HG02642 (cell line): ENCODE measurements around the gene S1PR2.
A peak's percentile ranks its signal among the peaks of the same experiment; 100 is the strongest.
"Not testable (repeated sequence)": the region's sequence is repeated elsewhere in the genome, so short reads cannot be mapped to it uniquely, and the experiment has no call there.

Source experiments
- ATAC-seq: cut with Tn5 transposase; IDR thresholded peaks from one replicate; pipeline ENCODE4 v1.9.1; 2021; ENCODE audit warnings: mild to moderate bottlenecking; ENCODE audit not compliant: unreplicated experiment, poor library complexity

S1PR2 gene

GRCh38 chr19:10226376-10227025 is 4.6 kb downstream of the S1PR2 start:
- no peak for ATAC-seq

DNA sequence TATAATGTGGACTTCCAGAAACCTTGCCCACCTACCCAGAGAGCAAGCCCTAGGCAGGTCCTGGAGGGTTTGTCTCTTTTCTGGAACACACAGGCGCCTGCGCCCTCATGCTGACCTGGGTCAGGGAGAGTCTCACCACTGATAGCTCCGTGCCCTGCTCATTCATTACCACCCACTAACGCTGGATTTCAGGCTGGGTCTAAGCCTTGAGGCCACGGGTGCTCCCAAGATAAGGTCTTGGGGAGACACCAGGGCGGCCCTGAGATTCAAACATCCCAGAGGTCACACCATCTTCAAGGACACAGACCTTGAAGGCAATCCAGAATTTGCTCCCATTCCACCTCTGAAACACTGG is 5.1 kb downstream of the S1PR2 start:
- no peak for ATAC-seq

DNA sequence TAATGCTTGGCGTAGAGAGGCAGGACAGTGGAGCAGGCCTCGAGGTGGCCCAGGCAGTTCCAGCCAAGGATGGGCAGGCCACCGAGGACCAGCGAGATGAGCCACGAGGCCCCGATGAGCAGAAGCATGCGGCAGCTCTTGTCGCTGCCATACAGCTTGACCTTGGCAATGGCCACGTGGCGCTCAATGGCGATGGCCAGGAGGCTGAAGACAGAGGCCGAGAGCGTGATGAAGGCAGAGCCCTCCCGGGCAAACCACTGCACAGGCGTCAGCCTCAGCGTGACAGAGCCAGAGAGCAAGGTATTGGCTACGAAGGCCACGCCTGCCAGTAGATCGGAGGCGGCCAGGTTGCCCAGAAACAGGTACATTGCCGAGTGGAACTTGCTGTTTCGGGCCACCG is 6.8 kb downstream of the S1PR2 start:
- no peak for ATAC-seq

GRCh38 chr19:10223488-10224213 is 7.5 kb downstream of the S1PR2 start:
- no peak for ATAC-seq

- ATAC-seq, result no peak
These were observed 8.8 kb downstream of the S1PR2 start for GRCh38 chr19:10222201-10222890.

DNA sequence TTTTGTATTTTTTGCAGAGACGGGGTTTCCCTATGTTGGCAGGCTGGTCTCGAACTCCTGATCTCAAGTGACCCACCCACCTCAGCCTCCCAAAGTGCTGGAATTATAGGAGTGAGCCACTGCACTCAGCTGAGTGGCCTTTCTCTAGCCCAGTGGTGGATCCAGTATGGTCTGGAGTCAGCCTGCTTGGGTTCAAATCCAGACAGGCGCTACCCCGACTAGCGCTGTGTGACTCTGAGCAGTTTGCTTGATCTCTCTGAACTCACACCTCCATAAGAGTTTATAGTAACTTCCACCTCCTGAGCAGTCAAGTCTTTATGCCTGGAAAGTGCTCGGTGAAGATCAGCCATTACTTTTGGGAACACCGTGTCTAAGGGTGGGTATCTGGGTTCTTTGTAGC is 10.4 kb downstream of the S1PR2 start:
- no peak for ATAC-seq

- ATAC-seq, result peak; percentile 50
These were observed 11.5 kb downstream of the S1PR2 start for GRCh38 chr19:10219678-10220077.

GRCh38 chr19:10217085-10217484 is 14.0 kb downstream of the S1PR2 start:
- ATAC-seq, result no peak

GRCh38 chr19:10214784-10215183 is 16.3 kb downstream of the S1PR2 start:
- ATAC-seq, result no peak

DNA sequence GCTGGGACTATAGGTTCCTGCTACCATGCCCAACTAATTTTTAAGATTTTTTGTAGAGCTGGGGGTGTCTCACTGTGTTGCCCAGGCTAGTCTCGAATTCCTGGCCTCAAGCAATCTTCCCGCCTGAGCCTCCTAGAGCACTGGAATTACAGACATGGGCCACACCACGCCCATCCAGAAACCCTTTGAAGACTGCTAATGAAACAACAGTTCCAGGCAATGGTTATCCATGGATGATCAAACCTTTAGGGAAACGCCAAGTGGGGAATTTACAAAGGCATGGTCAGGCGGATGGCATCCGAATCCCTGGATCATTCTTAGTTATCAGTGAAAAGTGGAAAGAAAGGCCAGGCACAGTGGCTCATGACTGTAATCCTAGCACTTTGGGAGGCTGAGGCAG is 19.4 kb downstream of the S1PR2 start:
- ATAC-seq, result no peak

DNA sequence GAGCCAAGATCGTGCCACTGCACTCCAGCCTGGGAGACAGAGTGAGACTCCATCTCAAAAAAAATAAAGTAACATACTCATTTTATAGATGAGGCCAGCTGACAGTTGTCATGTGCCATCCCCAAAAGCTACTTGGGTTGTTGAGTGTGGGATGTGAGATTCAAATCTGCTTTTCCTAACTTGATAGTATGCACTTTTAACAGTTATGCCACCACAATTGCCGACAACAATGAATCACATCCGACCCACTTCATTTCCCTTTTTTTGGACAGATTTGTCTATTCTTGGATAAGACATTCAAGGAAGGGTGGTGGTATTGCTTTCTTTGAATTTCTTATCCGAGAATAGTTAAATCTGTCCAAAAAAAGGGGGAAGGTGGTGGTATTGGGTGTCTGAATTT is 20.1 kb downstream of the S1PR2 start:
- ATAC-seq, result no peak

- ATAC-seq, result no peak
These were observed 21.8 kb downstream of the S1PR2 start for GRCh38 chr19:10209315-10209714.

DNA sequence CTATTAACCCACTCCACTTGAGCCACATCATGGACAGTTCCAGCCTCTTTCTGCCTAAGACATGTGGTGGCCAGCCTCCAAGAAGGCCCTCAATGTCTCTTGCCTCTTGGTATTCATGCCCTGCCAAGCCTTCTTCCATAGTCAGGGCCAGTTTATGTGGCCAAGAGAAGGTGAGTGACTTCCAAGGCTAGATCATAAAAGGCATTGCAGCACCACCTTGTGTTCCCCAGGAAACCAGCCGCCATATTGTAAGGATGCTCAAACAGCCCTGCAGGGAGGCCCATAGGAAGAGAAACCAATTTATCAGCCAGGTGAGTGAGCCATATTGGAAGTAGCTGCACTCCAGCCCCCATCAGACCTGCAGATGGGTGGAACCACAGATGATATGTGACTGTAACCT is 24.1 kb downstream of the S1PR2 start:
- no peak for ATAC-seq

GRCh38 chr19:10206226-10206885 is 24.8 kb downstream of the S1PR2 start:
- ATAC-seq, result no peak

DNA sequence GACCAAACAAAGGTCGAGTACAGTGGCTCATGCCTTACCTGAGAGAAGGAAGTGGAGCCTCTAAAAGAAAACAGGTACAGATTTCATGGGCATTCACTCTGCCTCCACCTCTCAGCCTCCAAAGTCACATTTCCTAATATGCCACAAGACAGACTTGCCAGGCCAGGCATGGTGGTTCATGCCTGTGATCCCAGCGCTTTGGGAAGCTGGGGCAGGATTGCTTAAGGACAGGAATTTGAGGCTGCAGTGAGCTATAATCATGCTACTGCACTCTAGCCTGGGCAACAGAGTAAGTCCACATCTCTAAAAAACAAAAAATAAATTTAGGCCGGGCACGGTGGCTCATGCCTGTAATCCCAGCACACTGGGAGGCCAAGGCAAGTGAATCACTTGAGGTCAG is 25.5 kb downstream of the S1PR2 start:
- ATAC-seq, result no peak

GRCh38 chr19:10203686-10204085 is 27.4 kb downstream of the S1PR2 start:
- ATAC-seq, result no peak

GRCh38 chr19:10201176-10201575 is 30.0 kb downstream of the S1PR2 start:
- no peak for ATAC-seq

GRCh38 chr19:10200101-10200500 is 31.0 kb downstream of the S1PR2 start:
- ATAC-seq, result not testable (repeated sequence)

DNA sequence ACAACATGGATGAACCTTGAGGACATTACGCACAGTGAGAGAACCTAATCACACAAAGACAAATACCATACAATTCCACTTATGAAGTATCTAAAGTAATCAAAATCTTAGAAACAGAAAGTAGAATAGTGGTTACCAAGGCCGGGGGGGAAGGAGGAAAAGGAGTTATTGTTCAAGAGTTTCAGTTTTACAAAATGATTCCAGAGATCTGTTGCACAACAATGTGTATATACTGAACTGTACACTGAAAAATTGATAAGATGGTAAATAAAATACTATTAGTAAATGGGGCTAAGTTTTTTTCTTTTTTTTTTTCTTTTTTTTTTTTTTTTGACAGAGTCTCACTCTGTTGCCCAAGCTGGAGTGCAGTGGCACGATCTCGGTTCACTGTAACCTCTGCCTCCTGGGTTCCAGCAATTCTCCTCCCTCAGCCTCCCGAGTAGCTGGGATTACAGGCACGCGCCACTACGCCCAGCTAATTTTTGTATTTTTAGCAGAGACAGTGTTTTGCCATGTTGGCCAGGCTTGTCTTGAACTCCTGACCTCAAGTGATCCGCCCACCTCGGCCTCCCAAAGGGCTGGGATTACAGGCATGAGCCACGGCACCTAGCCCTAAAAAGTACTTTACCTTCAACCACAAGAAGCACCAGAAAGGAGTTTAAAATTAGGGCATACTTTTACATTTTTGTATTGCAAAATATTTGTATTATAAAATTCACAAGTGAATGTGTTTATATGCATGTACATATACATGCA is 32.1 kb downstream of the S1PR2 start:
- ATAC-seq, result not testable (repeated sequence)

DNA sequence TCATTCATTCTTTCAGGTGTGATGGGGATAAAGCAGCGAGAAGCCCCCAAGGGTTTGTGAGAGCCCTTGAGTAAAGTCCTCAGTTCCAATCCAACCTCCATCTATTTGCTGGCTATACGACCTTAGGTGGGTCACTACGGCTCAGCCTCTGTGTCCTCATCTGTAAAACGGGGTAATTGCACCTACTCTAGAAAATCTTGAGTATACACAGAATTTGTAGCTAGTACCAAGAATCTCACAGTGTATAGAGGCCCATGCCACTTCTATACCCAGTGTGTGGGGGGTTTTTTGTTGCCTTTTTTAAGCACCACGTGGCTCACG is 36.0 kb downstream of the S1PR2 start:
- no peak for ATAC-seq
